ENCODE measurements around the gene NLRP13. TPM values are rescaled to one million over a fixed set of nuclear protein-coding genes. Genes with fewer than 3 reads are reported as not detected.

The NLRP13 gene
- total and polyA plus RNA-seq, 2 experiments from 2014 or later = not detected

DNA sequence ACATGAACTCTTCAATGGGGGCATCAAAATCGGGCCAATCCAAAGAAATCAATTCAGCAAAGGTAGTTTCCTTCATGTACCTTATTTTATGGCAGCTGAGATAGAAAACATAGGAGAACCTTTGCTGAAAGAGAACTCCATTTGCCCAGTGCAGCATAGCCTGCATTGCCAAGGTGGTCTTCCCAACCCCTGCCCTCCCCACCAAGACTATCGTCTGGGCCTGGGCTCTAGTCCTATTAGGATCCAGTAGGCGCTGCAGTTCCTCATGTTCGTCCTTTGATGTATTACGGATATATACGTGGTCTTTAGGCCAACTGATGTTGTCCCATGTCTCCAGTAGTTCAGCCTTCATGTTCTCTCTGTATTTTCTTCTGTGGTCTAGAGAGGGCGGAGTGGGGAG, 19.2 kb downstream of the NLRP13 start:
- H3K4me3 ChIP-seq = no peak overlapping the region
- TF ChIP-seq, protein P1, sequence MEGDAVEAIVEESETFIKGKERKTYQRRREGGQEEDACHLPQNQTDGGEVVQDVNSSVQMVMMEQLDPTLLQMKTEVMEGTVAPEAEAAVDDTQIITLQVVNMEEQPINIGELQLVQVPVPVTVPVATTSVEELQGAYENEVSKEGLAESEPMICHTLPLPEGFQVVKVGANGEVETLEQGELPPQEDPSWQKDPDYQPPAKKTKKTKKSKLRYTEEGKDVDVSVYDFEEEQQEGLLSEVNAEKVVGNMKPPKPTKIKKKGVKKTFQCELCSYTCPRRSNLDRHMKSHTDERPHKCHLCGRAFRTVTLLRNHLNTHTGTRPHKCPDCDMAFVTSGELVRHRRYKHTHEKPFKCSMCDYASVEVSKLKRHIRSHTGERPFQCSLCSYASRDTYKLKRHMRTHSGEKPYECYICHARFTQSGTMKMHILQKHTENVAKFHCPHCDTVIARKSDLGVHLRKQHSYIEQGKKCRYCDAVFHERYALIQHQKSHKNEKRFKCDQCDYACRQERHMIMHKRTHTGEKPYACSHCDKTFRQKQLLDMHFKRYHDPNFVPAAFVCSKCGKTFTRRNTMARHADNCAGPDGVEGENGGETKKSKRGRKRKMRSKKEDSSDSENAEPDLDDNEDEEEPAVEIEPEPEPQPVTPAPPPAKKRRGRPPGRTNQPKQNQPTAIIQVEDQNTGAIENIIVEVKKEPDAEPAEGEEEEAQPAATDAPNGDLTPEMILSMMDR (IDR thresholded peaks at IDR 0.05; ENCODE audit: low read depth, low read length) = no peak
- H3K4me1 ChIP-seq (ENCODE audit: low read depth) = no peaks in the 10 kb centered on the region
- no peaks in the 10 kb centered on the region for H3K9me3 ChIP-seq (ENCODE audit: low read depth)
- no peak overlapping the region for H3K27ac ChIP-seq
- DNase-seq (ENCODE audit: low read depth in 1 of 2, low spot score in 1 of 2) = no peak
- H3K36me3 ChIP-seq = no peaks in the 10 kb centered on the region
- no peaks in the 10 kb centered on the region for H3K27me3 ChIP-seq

DNA sequence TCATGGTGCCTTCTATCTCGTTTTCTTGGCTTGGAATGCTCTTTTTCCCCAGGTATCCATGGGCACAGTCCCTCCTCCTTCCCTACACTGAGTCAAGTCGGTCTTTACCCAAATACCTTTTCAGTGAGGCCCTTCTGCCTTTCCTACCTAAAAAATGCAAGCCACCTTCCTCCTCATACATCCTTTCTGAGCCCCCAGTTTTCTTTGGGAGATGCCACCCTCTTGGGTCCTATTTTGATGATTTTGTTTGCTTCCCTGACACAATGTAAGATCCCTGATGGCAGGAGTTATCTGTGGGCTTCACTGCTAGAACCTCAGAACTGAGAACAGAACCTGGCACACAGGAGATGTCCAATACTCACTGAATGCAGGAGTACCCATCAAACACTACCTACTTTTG, 22.3 kb downstream of the NLRP13 start:
- no peak for DNase-seq (ENCODE audit: low read depth in 1 of 2, low spot score in 1 of 2)
- H3K9me3 ChIP-seq (ENCODE audit: low read depth) = no peaks in the 10 kb centered on the region

DNA sequence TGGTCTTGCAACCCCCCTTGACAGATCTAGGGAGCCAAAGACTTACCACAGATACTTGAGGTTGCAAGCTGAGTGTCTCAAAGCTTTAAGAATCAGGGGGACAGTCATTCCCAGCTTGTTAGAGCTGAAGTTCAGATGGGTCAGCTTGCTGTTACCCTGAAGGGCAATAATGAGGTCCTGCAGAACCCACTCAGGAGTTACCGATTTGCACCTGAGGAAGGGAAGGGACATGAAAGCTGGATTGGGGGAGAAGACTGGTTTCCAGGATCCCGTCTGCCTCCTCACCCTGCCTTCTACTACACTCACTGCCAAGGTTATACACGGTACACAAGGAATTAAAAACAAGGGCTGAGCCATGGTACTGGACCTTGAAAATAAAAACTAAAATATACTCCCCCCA, 24.4 kb downstream of the NLRP13 start:
- Histone ChIP-seq H3K36me3 (no peaks in the 10 kb centered on the region), H3K4me3 (no peak overlapping the region), H3K27ac (no peak overlapping the region), H3K9me3 (ENCODE audit: low read depth) (no peaks in the 10 kb centered on the region), H3K27me3 (no peaks in the 10 kb centered on the region), H3K4me1 (ENCODE audit: low read depth) (no peaks in the 10 kb centered on the region)
- DNase-seq (ENCODE audit: low read depth in 1 of 2, low spot score in 1 of 2) = no peak
- TF ChIP-seq, protein P1 (IDR thresholded peaks at IDR 0.05; ENCODE audit: low read depth, low read length) = no peak

More for the DNA sequence above, 22.3 kb downstream of the NLRP13 start:
- Histone ChIP-seq H3K4me1 (ENCODE audit: low read depth) (no peaks in the 10 kb centered on the region), H3K27me3 (no peaks in the 10 kb centered on the region), H3K4me3 (no peak overlapping the region), H3K36me3 (no peaks in the 10 kb centered on the region), H3K27ac (no peak overlapping the region)
- TF ChIP-seq, protein P1 (IDR thresholded peaks at IDR 0.05; ENCODE audit: low read depth, low read length) = no peak

DNA sequence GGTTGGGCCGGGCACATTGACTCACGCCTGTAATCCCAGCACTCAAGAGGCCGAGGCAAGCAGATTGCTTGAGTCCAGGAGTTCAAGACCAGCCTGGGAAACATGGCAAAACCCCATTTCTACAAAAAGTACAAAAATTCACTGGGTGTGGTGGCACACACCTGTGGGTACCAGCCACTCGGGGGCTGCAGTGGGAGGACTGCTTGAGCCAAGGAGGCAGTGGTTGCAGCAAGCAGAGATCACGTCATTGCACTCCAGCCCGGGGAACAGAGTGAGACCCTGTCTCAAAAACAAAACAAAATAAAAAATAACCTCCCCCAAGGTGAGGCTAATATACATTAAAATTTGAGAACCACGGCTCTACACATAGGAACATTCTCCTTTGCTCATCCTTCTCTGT, 24.9 kb downstream of the NLRP13 start:
- Histone ChIP-seq H3K4me1 (ENCODE audit: low read depth) (no peaks in the 10 kb centered on the region), H3K27ac (no peak overlapping the region), H3K9me3 (ENCODE audit: low read depth) (no peaks in the 10 kb centered on the region), H3K36me3 (no peaks in the 10 kb centered on the region), H3K4me3 (no peak overlapping the region), H3K27me3 (no peaks in the 10 kb centered on the region)
- no peak for DNase-seq (ENCODE audit: low read depth in 1 of 2, low spot score in 1 of 2)
- TF ChIP-seq, protein P1 (IDR thresholded peaks at IDR 0.05; ENCODE audit: low read depth, low read length) = no peak

DNA sequence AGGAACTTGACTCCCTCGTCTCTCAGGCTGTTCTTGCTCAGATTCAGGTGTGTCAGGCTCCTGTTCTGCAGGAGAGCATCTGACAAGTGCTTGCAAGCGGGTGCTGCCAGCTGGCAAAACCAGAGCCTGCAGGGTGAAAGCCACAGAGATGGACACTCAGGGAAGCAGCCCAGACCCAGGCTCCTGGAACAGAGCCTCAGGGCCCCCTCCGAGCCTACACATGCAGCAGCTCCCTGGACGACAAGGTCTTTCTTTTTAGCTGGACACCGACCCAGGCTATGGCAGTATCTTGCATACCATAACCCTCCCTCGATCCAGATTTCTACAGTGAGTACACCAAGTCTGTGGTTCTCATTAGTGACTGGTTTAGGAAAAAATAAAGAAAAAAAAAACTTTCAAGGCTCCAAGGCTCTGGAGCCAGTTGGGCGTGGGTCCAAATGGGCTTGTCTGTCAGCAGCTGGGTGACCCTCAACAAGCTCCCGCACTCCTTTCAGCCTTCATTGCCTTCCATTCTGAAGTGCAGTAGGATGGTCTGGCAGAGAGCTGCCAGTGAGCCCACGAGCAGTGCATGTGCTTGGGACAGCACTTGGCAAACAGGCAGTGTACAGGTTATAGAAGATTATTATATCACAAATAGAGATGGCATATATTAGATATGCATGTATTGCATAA, 29.9 kb downstream of the NLRP13 start:
- Histone ChIP-seq H3K4me3 (no peak overlapping the region), H3K36me3 (no peaks in the 10 kb centered on the region), H3K27ac (no peak overlapping the region), H3K4me1 (ENCODE audit: low read depth) (no peaks in the 10 kb centered on the region), H3K27me3 (no peaks in the 10 kb centered on the region), H3K9me3 (ENCODE audit: low read depth) (no peaks in the 10 kb centered on the region)
- no peak for DNase-seq (ENCODE audit: low read depth in 1 of 2, low spot score in 1 of 2)
- TF ChIP-seq, protein P1 (IDR thresholded peaks at IDR 0.05; ENCODE audit: low read depth, low read length) = no peak
